ENCODE measurements around the gene MYO3B.

MYO3B gene, protein sequence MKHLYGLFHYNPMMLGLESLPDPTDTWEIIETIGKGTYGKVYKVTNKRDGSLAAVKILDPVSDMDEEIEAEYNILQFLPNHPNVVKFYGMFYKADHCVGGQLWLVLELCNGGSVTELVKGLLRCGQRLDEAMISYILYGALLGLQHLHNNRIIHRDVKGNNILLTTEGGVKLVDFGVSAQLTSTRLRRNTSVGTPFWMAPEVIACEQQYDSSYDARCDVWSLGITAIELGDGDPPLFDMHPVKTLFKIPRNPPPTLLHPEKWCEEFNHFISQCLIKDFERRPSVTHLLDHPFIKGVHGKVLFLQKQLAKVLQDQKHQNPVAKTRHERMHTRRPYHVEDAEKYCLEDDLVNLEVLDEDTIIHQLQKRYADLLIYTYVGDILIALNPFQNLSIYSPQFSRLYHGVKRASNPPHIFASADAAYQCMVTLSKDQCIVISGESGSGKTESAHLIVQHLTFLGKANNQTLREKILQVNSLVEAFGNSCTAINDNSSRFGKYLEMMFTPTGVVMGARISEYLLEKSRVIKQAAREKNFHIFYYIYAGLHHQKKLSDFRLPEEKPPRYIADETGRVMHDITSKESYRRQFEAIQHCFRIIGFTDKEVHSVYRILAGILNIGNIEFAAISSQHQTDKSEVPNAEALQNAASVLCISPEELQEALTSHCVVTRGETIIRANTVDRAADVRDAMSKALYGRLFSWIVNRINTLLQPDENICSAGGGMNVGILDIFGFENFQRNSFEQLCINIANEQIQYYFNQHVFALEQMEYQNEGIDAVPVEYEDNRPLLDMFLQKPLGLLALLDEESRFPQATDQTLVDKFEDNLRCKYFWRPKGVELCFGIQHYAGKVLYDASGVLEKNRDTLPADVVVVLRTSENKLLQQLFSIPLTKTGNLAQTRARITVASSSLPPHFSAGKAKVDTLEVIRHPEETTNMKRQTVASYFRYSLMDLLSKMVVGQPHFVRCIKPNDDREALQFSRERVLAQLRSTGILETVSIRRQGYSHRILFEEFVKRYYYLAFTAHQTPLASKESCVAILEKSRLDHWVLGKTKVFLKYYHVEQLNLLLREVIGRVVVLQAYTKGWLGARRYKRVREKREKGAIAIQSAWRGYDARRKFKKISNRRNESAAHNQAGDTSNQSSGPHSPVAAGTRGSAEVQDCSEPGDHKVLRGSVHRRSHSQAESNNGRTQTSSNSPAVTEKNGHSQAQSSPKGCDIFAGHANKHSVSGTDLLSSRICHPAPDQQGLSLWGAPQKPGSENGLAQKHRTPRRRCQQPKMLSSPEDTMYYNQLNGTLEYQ (N-terminal part only)

DNA sequence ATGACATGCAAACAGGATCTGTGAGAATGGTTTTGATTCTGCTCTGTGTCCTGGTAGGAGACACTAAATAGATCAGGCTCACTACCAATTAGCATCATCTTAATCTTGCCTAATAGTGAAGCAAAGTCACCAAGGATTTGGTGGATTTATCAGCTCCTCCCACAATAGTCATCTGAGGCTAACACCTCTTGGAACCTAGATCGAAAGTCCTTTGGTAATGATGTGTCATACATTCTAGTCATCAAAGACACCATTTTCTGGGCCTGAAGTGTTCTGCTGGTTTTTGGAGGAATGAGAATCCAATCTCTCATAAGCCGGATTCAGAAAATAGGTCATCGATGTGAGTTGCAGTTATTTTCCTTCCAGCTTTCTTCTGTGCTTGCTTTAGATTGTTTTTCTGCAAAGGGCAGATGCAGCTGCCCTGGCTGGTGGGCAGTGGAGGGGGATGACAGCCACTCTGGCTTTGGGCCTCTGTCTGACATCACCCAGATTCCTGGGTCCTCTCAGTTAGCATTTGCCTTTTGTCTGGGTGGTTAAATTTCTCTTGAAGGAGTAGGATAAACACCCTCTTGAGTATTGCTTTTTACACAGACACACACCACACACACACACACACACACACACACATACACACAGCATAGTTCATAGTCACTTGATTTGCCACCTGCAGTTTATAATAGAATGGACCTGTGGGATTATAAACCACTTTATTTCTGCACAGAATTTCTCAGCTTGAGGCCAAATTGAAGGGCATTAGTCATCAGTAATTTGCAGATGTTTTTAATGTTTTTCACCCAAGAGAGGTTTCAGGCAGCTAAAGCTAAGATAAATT lies at the start of gene MYO3B:
Gene MYO3B, plus strand, starts transcription at position 198 of the 832 bp plus-strand sequence. Its CDS starts 141 bp downstream, at position 339.
- DNase-seq (ENCODE audit: low spot score): no peak

DNA sequence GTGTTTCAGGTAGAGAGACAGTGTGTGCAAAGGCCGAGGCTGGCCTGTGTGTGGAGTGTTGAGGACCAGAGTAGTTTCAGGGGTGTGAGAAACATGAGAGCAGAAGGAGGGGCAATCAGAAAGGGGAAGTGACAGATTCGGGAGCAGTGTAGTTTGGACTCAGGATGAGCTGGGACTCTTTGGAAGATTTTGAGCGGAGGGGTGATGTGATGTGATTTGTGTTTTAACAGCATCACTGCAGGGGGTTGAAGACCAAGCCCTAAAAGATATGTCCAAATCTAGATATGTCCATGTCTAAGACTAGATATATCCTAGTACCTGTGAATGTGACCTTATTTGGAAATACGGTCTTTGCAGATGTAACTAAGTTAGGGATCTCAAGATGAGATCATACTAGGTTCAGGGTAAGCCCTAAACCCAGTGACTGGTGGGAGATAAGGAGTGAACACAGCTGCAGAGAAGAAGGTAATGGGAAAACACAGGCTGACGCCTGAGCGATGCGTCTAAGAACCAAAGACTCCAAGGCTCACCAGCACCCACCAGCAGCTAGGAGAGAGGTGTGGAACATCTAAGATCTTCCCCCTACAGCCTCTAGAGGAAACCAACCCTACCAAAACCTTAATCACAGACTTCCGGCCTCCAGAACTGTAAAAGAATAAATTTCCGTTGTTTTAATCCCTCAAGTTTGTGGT lies 38.5 kb upstream of the MYO3B start:
- DNase-seq (ENCODE audit: low spot score): no peak

- DNase-seq (ENCODE audit: low spot score): no peak
Observed at GRCh38 chr2:170140561-170140960, 37.4 kb upstream of the MYO3B start.

DNA sequence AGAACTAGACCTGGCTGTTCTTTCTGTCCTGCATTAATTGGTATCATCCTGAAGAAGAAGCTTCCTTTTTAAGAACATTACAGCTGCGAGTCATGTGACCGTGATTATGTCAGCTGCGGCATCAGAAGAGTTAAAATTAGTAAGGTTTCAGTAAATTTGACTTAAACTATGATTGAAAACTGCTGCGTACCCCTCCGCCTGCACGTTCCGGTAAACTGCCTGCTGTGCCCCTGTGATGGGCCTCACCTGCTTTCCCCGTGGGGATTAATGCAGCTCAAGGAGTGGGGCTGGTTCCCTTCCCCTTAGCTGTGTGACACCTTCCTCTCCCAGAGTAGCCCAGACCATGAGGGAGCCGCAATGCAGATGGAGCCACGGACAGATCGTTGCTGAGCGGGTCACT lies 36.1 kb upstream of the MYO3B start:
- DNase-seq (ENCODE audit: low spot score): no peak

DNA sequence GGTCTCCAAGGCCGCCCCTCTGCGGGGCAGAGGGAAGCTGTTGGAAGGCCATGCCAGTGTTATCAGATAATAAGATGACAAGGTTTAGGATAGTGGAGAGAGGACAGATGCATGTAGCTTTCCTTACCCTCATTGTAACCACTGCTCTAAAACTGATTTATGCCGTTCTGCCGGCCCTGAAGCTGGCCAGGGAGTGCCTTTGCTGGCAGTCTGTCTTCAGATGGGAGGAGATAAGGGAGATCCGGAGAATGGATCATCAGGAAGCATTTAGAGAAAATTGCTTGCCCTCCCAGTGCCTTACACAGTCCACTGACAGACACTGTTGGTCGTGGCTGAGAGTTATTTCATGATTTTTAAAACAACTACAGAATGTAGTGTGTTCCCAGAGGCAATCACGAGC lies 35.4 kb upstream of the MYO3B start:
- DNase-seq (ENCODE audit: low spot score): no peak

DNA sequence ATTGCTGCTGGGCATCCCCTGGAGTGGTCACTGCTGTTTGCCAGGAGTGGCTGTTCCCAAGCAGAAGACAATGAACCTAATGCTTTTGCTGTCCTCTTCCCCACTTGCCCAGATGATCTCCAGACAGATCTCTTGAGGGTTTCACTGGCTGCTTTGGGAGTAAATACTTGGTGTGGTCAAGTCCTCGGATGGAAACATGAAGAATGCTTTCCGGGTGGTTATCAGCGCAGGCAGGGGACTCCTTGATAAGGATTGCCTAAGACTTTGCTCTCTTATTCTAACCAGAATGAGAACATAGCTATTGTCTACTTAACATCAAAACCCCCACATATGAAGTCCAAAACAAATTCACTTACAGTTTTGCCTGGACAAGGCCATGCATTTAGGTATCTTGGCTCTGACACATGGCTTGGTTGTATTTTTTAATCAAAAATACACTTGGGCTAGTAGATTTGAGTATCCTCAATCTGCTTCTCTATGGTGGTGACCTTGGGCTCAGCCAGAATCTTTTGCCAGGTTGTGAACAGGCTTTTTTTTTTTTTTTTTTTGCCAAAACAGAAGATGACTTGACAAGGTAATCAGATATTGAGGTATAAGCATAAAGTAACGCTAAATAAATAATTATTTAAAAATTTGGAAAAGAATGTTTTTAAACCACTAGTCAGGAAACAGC lies 34.8 kb upstream of the MYO3B start:
- DNase-seq (ENCODE audit: low spot score): no peak

DNA sequence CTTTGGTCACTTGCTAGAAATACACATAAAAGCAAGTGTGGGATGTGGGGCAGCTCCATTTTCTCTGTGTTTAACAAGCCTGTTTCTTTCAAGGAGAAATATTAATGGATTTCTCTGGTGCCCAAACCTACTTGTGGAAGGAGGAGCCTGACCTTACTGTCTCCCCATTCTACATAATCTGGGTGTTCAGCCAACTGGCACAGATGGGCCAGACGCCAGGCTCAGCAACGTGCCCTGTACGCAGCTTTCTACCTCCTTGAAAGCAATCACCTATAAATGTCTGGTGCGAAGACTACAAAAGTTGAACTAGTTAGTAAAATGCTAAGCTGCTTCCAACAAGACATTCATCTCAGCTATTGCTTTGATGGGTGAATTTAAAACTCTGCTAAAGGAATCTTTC lies 33.2 kb upstream of the MYO3B start:
- DNase-seq (ENCODE audit: low spot score): no peak

DNA sequence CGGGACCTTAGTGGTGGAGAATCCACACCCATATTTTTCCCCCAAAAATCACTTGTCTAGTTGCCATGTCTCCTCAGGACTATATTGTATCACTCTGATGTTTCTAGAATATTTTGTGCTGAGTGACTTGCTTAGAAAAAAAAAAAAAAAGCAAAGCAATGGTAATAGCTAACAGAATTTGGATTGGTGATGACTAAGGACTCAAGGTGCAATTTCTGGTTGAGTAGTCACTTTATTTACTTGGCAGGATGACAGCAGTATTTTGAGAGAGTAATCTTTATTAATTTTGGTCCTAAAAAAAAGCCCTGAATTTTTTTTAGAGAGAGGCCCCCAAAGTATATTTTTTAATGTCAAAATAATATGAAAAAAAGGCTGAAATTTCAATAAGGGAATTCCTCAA lies 32.8 kb upstream of the MYO3B start:
- no peak for DNase-seq (ENCODE audit: low spot score)

GRCh38 chr2:170145675-170146432 lies 32.1 kb upstream of the MYO3B start:
- no peak for DNase-seq (ENCODE audit: low spot score)

DNA sequence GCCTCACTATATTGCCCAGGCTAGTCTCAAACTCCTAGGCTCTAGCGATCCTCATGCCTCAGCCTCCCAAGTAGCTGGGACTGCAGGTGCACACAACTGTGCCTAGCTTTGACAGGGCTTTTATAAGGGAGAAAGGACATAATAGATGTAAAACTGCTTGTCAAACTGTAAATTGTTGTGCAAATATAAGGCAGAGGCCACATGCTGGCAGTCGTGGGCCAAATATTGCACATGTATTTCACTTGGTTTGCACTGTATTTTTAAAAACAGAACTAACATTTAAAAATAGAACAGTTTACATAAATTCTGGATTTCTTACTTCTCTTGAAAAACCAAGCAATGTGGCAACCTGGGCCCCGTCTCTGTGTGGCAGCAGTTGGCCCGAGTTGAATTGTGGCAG lies 31.2 kb upstream of the MYO3B start:
- DNase-seq (ENCODE audit: low spot score): no peak

- no peak for DNase-seq (ENCODE audit: low spot score)
Observed at GRCh38 chr2:170147576-170147975, 30.4 kb upstream of the MYO3B start.

DNA sequence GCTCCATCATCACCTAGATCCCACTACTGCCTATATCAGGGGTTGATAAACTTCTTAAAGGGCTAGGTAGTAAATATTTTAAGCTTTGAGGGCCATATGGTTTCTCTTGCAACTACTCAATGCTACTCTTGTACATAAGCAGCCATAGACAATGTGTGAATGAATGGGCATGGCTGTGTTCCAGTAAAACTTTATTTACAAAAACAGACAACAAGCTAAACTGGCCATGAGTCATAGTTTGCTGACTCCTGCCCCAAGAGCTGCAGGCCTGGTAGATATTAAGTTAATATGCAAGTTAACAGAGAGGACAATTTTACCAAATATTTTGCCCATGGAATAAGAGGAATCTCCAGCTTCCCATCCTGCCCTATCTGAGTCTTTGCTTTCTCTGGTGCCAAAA lies 29.8 kb upstream of the MYO3B start:
- DNase-seq (ENCODE audit: low spot score): no peak

DNA sequence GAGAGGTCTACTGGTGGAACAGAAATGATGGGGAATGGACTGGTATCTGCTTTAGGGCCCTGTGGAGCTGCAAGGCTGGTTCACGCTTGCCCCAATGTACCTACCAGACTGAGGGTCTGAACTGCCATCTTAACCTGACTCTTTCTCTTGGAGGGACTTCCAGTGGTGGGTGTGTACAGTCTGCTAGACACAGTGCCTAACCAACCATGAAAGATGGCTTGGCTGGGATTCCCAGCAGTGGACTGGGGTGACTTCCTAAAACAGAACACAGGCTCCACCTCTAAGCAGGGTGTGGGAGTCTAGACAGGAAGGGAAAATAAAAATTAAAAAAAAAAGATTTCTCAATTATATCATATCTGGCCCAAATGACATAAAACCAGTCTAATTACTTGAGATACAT lies 25.5 kb upstream of the MYO3B start:
- DNase-seq (ENCODE audit: low spot score): no peak

GRCh38 chr2:170155022-170155722 lies 22.8 kb upstream of the MYO3B start:
- no peak for DNase-seq (ENCODE audit: low spot score)

GRCh38 chr2:170155723-170156253 lies 22.2 kb upstream of the MYO3B start:
- DNase-seq (ENCODE audit: low spot score): no peak

DNA sequence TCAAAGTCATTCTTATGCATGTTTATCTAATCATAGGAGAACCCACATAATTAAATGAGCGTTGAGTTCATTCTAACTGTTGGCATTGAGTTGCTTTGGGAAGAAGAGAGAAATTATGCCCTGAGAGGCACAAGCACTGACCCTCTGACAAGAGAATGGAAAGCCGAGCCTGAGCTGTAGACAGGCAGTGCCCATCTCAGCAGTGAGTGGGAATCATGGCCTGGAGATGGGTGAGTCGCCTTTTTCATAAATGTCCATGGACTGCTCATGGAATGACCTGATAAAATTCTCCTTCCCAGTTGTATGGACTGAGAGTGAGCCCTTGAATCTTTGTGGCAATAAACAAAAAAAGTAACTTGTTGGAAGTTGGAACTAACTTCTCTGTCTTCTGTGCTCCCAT lies 21.4 kb upstream of the MYO3B start:
- DNase-seq (ENCODE audit: low spot score): no peak

DNA sequence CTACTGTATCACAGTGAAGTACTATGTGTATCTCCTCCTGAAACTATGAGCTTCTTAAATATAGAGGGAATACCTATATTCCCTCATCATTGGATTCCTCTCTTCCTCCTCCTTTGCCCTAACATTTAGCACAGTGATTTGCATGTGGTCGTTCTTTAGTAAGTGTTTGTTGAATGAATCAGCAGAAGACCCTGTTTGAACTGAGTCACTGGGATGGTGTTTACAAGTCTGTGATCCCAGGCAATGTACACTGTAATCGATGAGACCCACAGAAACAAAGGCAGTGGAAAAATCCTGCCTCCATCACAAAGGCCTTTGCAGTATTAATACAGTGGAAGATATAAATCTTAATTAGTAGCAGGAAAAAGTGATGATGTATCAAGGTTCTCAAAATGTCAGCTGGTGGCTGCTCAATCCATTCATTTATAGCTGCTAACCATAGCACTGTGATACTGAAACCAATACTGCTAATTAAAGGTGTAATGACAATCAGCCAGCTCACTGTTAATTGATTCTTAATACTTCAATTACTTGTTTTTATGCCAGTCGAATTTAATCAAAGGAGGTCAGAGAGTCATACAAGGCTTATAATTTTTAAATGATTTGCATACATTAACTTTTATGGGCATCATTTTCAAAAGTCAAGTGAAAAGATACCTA lies 20.8 kb upstream of the MYO3B start:
- DNase-seq (ENCODE audit: low spot score): no peak

DNA sequence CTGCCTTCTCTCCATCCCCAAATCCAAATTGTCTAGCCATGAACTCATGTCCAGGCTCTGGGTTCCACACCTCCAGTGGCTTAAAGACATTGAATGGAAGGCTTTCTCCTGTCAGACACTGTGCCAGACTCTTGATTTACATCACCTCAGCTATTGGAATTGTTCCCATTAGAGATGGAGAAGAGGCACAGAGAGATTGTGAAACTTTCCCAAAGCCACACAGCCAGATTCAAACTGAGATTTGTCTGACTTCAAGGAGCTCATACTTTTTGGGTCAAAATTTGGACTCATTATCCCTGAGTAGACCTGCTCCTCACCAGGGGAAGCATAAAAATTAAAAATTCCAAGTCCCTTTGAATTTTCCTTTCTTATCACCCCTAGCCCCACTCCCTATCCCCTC lies 18.9 kb upstream of the MYO3B start:
- DNase-seq (ENCODE audit: low spot score): no peak

Data from CD4-positive, alpha-beta T cell treated with Interleukin-6 at 100 ng/mL for 8 hours (primary cell).